D341Med (cell line): ENCODE data around the gene FLOT2.
"Not testable (repeated sequence)": the region's sequence is repeated elsewhere in the genome, so short reads cannot be mapped to it uniquely, and the experiment has no call there.

Experiments used
- DNase-seq: peaks from one replicate; pipeline ENCODE4 v3.0.0; 2012; ENCODE audit warnings: low spot score

The FLOT2 gene

GRCh38 chr17:28842282-28843012 is 55.1 kb downstream of the FLOT2 start, which contains the start of gene FAM222B:
Gene FAM222B (minus strand): TSS chr17:28842790. CDS start chr17:28766667, 76,123 bp downstream.
- peak; percentile 100 for DNase-seq

GRCh38 chr17:28841901-28842281 is 55.6 kb downstream of the FLOT2 start:
- DNase-seq, result no peak

GRCh38 chr17:28839221-28839620 is 58.3 kb downstream of the FLOT2 start:
- no peak for DNase-seq

- DNase-seq, result not testable (repeated sequence)
These were observed 61.0 kb downstream of the FLOT2 start for GRCh38 chr17:28836541-28836940.

- no peak for DNase-seq
These were observed 63.1 kb downstream of the FLOT2 start for GRCh38 chr17:28834420-28834819.
